Left hindlimb (tissue), 1 donor: Measurements from ENCODE around the gene PPT2.
"Not testable (repeated sequence)": the region's sequence is repeated elsewhere in the genome, so short reads cannot be mapped to it uniquely, and the experiment has no call there.

Experiments used
- DNase-seq: peaks from one replicate; pipeline ENCODE4 v3.0.0-alpha.2; 2018

Gene PPT2

DNA sequence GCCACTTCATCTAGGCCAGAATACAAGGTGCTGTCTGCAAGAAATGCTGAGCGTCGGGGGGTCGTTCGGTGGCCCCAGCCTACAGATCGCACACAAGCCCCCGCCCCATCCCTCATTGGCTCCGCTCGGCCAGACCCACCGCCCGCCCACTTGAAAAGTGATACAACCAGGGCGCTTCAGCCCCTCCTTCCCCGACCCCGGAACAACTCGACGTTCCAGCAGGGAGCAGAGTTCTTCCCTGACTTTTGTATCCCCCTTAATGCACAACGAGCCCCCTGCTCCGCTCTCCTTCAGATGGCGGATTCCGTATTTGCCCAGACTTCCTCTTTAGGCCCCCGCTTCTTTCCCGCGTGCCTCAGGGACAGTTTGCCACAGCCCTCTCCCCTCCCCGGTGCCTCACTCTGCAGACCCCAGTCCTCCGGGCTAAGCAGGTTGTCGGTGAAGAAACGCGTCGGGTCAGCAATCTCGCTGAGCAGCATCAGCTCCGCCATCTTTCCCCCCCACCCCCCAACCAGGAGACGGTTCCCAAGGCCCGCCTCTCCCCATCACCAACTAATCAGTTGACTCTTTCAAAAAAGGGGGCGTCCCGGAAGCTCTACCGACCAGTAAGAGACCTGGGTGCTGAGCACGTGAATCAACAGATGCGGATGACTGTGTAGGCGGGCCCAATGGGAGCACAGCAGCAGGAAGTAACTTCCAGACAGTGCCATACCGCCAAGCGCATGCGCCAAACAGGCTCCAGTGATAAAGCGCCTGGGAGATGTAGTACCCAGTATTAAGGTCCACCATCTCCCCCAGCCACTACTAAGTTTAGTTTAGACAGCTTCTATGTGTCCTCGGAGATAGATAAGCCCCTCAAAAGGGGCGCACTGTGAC is 26.0 kb upstream of the PPT2 start, which contains the start of gene ATF6B:
ATF6B (minus strand) TSS at position 530 of the 876 bp plus-strand sequence; CDS start at position 491, 39 bp downstream.
- peak; percentile 99 for DNase-seq

- peak; percentile 39 for DNase-seq
Observed at GRCh38 chr6:32128751-32129296, 25.1 kb upstream of the PPT2 start.

- DNase-seq = no peak
Observed at GRCh38 chr6:32129297-32130088, 24.4 kb upstream of the PPT2 start.

GRCh38 chr6:32131439-32131948 is 22.4 kb upstream of the PPT2 start:
- no peak for DNase-seq

DNA sequence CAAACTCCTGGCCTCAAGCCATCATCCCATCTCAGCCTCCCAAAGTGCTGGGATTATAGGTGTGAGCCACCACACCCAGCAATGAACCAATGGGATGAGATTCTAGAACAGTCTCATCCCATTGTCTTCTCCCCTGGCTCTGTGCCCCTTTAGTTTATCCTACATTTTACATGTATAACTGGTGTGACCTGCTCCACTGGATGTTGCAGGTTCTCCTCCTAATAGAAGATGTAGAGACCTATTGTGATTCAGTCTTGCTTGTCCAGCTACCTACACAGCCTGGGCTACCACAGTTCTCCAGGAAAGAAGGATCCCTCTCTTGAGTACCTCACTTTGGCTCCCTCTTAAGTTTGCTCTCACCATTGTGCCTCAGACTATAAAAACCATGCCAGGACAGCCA is 21.8 kb upstream of the PPT2 start:
- DNase-seq = no peak

DNA sequence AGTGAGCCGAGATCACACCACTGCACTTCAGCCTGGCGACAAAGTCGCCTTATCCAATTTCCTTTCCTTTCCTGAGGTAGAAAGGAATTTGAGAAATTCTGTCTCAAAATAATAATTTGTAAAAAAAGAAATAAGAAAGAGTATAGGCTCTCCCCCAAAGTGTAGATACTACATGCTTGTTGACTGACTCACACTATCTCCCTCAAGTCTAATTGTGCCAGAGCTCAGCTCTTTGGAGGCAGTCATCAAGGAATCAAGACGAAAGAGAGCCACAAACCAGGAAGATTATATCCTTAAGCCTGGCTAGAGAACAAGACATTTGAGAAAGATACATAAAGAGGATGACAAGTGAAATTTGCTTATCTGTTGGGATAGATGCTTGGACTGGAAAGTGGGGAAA is 20.2 kb upstream of the PPT2 start:
- no peak for DNase-seq

DNA sequence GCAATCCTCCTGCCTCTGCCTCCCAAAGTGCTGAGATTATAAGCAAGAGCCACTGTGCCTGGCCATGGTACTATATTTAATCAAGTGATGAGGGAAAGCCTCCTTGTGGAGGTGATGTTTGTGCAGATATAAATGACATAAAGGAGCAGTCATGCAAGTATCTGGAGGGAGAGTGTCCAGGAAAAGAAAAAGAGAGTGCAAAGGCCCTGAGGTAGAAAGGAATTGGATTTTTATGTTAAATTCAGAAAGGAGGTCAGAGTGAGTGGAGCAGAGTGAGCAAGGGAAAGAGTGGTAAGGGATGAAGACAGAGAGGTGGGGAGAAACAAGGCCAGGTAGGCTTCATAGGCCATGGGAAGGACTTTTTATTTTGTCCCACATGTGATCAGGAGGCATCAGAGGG is 16.5 kb upstream of the PPT2 start:
- DNase-seq = no peak

- no peak for DNase-seq
Observed at GRCh38 chr6:32139590-32139989, 14.4 kb upstream of the PPT2 start.

DNA sequence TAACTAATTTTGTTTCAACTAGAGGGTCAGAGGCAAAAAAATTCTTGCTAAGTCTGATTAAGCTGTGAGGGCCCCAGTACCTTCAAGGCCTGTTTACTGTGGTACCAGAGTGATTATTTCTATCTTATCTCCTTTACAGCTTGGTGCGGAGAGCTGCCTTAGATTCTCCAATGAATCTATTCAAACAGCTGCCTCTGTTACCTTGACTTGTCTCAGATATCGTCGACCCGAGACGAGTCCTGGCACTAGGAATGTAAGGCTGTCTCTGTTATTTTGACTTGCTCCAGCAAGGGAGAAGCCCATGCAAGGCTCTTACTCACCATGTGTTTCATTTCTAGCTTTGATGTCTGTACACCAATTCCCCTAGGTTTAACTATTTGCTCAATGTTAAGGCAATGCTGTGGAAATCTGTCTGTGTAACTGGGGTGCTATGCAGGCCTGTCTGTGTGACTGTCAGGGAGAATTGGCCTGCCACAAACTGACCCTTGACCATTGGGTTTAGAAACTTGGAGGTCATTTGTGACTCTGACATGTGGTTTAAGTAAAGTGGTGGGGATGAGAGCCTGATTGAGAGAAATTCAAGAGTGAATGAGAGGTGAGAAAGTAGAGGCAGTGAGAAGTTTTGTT is 13.4 kb upstream of the PPT2 start:
- DNase-seq = no peak

GRCh38 chr6:32144238-32144637 is 9.7 kb upstream of the PPT2 start:
- DNase-seq = not testable (repeated sequence)

DNA sequence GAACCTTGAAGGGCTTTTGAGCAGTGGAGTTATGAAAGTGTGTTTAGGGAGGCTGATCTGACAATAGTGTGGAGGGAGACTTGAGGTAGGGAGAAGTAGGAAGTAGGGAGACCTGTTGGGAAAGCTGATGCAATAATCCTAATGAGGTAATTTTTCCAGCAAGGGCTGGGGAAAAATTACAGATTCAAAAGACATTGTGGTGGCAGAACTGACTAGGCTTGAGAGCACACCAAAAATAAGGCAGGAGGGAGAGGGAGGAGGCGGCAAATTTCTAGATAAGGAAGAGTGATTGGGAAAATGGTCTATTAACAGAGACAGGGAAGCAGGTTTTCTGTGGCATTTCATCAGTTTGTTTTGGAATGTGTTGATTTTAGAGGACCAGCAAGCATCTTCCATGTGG is 7.7 kb upstream of the PPT2 start:
- no peak for DNase-seq

GRCh38 chr6:32146687-32147086 is 7.3 kb upstream of the PPT2 start:
- no peak for DNase-seq

DNA sequence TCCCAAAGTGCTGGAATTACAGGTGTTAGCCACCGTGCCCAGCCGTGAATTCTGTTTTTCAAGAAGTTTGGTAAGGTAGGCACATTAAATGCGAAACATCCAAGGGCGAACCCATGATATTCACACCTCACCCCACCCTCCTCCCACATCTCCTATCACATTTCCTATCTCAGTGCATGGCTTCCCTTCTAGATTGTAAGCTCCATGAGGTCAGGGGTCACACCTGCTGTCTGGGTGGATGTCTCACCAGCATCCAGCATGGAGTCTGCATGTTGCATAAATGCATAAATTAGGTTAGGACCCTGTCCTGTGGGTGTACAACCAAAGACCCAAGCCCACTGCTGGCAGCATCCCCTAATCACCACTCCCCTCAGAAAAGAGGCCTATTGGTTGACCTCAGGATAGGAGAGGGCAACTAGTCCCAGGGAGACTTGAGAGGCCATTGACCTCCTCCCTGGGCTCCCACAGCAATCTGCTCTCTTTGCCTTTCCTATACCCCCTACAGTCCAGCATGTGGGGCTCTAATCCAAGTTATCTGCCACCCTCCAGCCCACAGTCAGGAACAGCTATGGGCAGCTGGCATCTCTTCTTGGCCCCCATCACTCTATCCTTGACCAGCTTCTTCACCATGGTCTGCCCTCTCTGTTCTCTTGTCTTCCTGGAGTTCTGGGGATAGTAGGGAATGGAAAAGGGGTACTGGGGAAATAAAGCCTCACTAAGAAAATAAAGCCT is 6.4 kb upstream of the PPT2 start:
- no peak for DNase-seq

DNA sequence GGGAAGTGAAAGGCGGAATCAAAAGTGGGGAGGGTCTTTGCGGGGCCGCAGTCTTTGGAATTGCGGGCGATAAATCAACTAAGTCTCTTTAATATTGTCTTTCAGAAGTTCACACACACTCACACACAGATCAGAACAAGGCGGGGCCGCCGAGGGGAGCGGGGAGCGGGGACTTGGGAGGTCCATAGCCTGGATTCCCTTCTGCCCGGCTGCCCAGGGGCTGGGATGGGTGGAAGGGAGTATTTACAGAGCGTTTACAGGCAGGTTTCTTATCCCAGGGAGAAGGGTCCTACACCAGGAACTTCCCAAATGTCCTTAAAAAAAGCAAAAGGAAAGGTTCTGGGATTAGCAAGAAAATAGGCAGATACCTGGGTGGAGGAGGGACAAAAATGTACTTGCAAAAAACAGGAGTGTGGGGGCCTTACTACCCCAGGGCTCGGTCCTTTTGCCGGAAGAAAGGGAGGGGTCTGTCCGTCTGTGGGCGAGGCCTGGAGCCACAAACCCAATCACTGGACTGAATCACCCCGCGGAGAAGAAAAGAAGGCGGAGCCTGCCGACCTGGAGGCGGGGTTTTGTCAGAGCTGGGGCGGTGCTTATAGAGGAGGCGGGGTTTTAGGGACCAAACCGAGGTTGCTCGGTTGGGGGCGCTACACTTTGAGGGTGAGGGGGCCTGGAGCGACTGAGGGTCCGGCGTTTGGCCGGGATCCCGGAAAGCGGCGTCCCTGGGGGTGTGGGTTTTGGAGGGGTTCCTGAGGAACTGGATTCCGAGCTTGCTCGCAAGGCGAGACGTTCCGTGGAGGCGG is 5.5 kb upstream of the PPT2 start:
- DNase-seq = peak; percentile 83

DNA sequence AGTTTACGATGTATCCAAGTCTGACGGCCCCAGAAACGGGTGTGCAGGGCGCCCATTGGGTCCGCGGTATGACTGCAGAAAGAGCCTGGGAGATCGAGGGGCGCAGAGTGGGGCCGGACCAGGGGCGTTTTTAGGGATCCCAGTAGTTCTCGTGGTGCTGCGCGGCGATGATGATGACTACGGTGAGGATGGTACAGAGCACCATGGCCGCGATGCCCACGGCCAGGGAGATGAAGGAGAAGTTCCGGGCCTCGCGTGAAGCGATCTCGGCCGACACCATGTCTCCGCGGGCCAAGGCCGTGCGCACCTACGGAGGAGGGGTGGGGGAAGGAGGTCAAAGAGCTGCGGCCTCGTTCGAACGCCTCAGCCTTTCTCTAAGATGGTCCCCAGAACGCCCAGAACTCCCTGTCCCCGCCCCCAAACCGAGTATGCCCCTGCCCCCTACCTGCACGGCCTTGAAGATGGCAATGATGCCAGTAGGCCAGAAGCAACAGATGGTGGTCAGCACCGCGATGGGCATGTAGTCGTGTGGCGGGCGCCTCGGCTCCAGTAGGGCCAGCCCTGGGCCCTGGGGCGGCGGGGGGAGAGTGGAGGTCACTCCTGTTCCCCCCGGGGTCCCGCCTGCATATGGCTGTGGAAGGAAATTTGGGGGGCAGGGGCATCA is 4.7 kb upstream of the PPT2 start:
- DNase-seq = no peak

DNA sequence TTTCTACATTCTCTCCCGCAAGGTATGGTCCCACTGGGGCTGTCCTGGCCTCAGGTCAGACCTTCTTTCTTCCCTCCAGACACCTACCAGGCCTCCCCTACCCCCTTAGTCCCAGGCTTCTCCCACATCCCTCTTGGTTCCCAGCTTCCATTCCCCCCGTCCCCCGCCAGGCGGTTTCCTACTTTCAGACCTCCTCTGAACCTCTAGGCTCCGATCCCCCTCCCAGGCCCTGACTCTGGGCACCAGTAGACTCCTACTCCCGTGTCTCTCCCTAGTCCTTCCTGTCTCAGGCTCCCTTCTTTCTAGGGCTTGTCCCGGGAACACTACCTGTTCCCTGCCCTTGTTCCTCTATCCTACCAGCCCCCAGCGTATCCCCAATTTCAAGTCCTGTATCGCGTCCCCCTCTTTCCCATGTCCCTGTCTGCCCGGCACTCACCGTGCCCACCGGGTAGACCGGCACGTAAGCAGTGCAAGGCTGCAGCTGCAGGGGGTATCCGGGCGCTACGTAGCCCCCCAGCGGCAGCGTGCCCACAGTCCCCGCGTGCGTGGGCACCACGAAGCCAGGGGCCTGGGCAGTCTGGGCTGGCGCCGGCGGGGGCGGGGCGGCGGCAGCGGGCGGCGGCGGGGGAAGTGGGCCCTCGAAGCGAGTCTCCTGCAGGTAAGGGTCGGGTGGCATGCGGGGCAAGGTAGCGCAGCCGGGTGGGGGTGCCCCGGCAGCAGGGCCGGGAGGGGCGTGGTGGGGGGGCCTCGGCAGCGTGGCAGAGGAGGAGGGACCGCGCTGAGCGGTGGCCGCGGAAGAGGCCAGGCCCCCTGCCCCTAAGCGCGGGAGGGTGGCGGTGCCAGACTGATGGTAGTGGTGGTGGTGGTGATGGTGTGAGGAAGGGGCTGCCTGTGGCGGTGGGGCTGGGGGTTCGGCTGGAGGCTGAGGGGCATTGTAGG is 3.7 kb upstream of the PPT2 start:
- DNase-seq = no peak

GRCh38 chr6:32151181-32151862 is 2.6 kb upstream of the PPT2 start:
- no peak for DNase-seq

- no peak for DNase-seq
Observed at GRCh38 chr6:32151863-32152768, 1.8 kb upstream of the PPT2 start, which contains the start of gene PRRT1. PRRT1 (minus strand) TSS chr6:32151939; CDS start chr6:32151827, 112 bp downstream.
